SKM-1 (cell line): ENCODE measurements around the gene NLRC3.

Experiments
- DNase-seq: peaks from one replicate; lab custom pipeline; 2025; ENCODE audit not compliant: unreplicated experiment; lab: John Stamatoyannopoulos, UW

The NLRC3 gene

DNA sequence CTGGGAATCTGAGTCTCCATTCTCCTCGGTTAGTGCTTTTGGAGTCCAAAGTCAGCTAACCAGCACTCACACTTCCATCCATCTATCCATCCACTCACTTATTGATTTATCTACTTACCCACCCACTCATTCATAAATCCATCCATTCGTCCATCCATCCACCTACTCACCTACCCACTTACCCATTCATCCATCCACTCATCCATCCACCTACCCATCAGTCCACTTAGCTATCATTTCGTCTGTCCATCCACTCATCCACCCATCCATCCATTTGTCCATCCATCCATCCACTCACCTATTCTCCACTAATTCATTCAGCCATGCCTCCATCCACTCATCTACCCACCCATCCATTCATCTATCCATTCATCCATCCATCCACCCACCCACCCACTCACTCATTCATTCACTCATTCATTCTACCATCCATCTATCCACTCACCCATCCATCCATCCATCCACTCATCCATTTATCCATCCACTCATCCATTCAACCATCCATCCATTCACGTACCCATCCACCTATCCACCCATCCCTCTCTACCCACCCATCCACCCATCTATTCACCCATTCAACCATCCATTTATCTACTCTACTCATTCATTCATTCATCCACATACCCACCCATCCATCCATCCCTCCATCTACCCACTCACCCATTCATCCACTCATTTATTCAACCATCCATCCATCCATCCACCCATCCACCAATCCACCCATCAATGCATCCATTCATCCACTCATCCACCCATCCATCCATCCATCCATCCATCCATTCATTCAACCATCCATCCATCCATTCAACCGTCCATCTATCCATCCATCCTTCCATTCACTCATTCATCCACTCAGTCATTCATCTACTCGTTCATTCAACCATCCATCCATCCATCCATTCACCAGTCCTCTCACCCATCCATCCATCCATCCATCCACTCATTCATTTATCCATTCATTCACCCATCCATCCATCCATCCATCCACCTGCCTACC, 26.1 kb downstream of the NLRC3 start:
- no peak for DNase-seq

DNA sequence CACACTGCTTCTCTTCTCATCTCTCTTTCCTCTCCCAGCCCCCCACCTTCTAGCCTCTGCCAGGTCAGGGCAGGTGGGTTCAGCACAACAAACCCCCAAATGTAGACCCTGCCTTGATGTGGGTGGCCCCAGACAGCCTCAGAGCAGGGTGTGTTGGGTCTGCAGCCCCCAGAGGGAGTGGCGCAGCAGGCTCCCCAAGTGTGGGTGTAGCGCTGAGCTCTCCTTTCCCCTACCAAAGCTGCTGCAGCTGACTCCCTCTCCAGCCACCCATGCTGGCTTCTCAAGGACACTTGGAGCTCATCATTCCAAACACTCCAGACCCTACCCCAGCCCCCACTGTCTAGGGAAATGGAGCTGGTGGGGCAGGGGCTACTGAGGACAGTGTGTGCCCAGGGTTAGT, 27.3 kb downstream of the NLRC3 start:
- no peak for DNase-seq

DNA sequence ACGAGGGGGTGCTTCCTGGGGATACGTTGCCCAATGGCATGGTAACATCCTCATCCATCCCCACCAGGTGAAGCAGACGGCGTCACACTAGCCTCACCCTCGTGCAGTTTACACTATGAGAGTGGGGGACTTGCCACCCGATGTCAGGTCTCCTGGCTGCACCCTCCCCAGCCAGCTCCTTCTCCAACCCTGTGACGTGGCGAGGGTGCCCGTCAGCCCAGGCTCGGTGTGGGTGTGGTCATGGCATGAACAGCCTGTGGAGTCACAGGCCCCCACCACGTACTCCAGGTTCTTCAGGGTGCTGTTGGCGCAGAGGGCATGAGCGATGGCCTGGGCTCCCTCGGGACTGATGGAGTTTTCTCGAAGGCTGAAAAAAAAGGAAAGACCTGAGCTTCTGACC, 28.3 kb downstream of the NLRC3 start:
- DNase-seq, result no peak

DNA sequence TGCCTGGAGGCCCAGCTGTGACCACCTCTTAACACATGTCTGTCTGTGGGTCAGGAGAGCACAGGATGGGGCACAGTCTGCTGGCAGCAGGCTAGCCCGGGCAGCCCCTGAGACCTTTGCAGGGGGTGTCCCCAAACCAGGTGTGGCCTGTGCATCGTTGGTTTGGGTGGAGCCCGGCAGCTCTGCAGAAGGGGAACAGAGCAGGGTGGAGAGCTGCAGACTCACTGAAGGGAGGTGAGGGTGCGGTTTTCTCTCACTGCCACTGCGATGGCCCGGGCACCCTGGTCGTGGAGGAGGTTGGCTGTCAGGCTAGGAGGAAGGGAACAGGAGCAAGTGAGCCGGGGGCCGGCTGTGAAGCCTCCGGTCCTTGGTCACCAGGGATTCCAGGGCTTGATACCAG, 28.8 kb downstream of the NLRC3 start:
- DNase-seq, result no peak

DNA sequence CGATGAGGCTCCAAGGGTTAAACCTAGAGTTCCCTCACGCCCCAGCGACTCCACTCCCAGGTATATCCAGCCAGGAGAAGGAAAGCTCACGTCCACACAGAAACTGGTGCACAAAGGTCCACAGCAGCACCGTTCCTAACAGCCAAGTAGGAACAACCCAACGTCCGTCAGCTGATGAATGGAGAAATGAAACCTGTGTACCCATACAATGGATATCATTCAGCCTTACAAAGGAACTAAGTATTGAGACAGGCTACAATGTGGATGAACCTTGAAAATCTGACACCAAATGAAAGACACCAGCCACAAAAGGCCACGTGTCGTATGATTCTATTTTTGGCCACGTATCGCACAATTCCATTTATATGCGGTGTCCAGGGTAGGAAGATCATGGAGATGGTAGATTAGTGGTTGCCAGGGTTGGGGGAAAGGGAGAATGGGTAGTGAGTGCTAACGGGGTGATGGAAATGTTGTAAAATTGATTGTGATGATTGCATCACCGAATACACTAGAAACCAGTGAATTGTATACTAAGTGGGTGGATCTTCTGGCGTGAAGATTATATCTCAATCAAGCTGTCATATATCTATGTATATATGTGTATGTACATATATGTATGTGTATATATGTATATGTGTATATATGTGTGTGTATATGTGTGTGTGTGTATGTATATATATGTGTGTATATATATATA, 30.1 kb downstream of the NLRC3 start:
- DNase-seq, result no peak

DNA sequence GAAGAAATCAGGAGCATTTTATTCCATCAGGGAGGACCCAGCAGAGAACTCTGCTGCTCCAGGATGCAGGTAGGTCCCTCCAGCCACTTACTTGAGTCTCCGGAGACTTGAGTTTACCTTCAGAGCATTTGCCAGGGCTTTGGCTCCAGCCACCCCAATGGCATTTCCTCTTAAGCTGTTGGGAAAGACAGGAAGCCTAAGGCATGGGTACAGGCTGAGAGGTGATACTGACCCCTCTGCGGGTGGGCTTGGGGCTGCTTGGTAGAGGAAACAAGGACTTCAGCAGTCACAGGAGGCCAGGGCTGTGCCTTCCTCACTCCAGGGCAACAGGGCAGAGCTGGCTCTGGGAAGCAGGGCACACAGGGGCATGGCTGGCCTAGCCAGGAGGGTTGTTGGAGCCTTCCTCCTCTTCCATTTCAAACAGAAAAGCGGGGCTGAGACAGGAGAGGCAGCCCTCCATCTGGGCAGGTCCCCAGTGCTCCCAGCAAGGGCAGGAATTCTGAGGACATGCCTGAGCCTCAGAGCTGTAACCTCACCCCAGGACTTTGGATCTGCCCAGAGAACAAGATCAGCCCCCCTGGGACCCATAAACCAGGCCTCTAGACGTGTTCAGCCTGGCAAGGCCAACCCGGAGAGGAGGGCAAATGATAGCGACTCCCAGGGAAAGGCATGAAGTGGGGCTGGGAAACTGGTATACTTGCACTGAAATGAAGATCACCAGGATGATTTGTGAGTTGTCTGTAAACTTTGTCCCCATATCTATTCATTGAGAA, 34.4 kb downstream of the NLRC3 start:
- DNase-seq, result no peak

DNA sequence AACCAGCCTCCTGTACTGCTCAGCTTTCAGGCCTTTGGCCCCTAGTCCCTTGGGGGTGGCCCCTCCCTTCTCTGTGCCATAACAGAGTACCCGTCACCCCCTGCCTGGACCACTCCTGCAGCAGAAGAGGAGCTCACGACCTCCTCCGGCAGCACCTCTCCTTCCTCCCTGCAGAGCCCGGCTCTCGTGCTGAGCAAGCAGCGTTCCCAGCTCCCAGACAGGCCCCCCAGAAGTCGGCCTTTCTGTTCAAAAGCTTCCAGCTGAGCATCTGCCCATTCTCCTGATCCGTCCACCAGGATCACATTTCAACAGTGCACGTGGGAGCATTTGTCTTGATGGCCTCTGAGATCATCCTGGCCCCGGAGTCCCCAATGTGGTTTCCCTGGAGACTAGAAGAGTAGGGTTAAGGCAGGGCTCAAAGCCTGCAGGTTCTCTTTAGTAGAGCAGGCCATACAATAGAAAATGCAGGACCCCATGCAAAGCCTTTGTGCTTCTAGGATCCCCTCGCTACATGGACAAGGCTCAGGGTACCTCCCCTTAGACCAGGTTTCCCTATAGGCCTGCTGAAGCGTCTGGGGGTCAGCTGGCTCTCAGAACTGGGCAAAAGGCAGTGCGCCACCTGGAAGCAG, 35.6 kb downstream of the NLRC3 start:
- no peak for DNase-seq

DNA sequence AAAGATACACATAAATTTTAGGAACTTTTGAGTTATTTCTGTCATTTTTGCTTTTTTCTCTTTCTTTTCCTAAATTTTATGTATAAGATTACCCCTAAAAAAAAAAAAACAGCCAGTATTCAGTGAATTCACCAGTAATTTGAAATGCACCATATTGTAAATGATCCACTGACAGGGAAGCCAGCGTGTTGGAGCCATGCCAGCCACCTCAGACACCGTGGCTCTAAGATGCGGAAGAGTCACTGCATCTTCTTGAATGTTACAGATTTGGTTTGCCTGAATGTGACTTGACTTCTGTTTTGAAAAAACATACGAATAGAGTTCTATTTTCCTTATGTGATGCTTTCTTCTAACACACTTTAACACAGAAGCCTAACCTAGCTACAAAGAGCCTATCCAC, 39.0 kb downstream of the NLRC3 start:
- DNase-seq, result no peak

DNA sequence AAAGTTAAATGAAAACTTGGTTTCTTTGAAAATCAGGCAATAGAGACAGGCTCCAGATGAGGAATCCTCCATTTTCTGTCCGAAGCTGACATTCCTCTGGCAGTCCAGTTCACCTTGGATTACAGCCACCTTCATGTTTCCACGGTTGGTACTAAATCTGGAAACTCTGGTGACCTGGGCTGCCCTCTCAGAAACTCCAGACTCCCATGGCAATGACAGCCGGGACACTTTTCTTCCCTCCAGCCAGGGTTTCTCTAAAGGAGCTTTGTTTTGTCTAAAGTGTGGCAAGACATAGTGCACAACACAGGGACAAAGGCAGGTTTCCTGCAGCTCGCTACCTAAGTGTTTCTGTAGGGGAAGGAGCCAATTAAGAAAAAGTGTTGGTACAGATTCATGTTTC, 40.4 kb downstream of the NLRC3 start:
- no peak for DNase-seq

DNA sequence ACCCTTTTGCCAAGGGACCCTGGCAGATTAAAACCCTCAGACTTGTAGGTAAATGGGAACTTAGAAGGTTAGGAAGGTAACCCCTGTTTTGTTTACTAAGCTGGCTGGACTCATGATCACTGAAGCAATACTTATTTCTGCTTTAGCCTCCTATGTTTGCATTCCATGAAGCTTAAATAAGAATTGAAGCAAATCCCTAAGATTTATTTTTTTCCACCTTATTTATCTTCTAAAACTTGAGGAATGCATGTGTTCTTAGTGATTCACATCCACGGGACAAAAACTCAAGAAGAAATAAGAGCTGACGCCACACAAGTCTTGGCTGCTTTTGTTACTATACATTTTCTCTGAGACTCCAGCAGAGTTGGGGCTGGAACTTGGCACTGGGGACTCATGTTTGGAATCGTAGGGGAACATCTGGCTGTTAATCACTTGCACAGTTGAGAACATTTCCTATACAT, 40.9 kb downstream of the NLRC3 start:
- DNase-seq, result no peak

DNA sequence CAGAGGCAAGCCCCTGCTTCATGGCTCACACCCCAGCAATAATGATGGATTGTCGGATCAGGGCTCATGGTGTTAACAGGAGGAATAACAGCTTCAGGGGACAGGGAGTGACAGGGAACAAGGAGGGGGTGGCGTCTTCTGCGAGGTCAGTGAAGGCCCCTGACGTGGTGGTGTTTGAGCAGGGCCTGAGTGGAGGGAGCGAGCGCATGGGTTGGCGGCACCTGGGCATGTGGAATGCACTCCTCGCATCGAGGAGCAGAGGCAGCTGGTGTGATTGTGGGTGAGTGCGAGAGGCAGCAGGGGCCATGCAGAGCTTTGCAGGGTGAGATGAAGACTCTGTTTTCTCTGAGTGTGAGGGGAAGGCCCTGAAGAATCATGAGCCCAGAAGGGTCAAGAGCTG, 43.1 kb downstream of the NLRC3 start:
- no peak for DNase-seq

DNA sequence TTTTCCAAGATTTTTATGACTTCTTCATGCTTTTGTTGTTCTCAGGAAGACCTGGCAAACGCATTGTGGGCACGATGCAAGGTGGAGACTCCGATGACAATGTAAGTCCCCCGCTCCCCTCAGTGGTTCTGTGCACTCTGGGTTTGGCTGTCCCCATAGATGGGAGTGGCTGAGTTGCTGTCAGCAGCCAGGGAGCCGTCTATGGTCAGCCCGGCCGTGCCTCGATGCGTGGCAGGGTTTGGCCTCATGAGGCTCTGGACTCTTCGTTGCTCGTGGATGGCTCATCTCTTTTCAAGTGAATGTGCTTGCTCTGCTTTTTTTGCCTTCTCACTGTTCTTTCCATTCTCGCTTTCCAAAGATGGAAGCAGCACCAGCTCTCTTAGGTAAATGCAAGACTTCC, 44.5 kb downstream of the NLRC3 start:
- no peak for DNase-seq

DNA sequence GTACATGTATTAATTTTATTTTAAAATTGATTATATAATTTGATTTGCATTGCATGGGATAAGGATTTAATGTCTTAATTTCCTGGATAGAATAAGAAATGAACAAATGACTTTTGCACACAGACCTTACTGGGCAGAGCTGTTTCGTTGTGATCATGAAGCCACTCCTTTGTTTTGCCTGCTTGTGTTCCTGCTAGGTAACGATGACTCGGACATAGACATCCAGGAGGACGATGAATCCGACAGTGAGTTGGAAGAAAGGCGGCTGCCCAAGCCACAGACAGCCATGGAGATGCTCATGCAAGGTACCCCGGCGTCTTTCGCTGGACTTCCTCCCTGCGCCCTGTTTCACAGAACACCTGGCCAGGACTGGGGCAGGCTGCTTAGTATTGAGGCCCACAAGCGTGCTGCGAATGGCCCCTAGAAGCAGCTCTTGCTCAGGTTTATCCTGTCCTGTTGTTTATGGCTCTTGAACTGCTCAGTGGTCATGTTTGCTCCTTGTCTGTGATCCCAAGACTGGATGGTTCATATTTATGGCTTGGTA, 46.8 kb downstream of the NLRC3 start:
- no peak for DNase-seq

DNA sequence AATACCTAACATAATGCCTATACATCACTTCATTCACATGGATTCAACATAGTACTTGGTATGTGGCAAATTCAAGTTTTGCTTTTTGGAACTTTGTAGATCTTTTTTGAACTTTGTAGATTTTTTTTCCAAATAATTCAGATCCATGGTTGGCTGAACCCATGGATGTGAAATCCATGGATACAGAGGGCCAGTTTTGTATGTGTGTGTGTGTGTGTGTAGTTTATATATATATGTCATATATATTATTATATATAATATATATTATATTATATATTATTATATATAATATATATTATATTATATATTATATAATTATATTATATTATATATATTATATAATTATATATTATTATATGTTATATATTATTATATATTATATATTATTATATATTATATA, 48.0 kb downstream of the NLRC3 start:
- no peak for DNase-seq

DNA sequence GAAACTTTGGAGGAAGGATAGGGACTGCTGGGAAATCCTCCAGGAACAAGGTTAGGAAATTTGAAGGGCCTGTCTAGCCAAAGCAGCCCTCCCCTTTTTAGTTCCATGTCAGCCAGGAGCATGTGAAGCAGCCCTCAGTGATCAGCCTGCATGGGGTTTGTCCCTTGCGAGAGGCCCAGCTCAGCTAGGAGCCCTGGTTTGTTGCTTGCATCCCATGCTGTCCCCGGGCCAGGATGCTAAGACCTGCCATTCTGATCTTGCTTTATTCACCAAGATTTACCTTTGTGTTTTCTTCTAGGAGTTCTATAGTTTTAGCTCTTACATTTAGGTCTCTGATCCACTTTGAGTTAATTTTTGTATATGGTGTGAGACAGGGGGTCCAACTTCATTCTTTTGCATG, 48.8 kb downstream of the NLRC3 start:
- no peak for DNase-seq

DNA sequence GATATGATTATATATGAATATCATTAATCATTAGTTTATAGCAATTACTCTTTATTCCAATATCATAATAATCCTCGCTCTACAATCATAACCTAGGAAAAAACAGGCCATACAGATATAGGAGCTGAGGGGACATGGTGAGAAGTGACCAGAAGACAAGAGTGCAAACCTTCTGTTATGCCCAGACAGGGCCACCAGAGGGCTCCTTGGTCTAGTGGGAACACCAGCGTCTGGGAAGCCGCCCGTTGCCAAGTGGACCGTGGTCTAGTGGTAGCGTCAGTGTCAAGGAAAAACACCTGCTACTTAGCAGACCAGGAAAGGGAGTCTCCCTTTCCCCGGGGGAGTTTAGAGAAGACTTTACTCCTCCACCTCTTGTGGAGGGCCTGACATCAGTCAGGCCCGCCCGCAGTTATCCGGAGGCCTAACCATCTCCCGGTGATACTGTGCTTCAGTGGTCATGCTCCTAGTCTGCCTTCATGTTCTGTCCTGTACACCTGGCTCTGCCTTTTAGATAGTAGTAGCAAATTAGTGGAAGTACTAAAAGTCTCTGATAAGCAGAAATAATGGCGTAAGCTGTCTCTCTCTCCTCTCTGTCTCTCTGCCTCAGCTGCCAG, 49.9 kb downstream of the NLRC3 start:
- DNase-seq, result peak; percentile 41

DNA sequence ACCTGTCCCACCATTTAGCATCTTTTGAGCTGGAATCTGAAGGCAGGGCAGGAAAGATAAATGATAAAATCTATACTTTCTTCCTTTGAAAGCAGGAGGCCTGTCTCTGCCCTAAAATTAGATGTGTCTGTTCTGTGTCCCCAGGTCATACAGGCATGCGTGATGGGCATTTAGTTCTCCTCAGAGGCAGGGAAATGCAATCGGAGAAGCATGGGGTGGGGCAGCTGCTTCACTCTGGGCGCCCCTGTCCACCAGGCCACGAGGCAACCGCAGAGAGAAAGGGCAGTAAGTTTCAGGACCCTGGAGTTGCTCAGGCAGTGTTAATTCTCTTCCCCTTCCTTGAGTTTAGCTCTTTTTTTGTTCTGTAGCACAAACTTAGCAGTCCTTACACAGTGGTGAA, 51.3 kb downstream of the NLRC3 start:
- no peak for DNase-seq

DNA sequence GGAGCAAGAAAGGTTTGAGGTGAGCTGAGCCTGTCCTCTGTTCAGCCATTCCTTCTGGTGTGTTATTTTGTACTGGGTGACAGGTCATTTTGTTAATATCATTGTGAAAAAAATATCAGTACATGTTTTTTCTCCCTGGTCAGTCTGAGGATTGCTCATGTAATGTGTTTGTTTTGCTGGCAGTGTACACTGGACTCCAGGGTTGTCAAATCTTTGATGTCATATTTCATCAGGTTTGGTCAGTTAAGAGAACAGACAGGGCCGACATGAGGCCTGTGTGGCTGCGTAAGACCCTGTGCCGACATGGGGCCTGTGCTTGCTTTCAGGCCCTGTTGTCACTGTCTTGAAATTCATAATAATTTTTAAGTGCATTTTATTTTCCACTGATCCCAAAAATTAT, 53.9 kb downstream of the NLRC3 start:
- DNase-seq, result no peak

DNA sequence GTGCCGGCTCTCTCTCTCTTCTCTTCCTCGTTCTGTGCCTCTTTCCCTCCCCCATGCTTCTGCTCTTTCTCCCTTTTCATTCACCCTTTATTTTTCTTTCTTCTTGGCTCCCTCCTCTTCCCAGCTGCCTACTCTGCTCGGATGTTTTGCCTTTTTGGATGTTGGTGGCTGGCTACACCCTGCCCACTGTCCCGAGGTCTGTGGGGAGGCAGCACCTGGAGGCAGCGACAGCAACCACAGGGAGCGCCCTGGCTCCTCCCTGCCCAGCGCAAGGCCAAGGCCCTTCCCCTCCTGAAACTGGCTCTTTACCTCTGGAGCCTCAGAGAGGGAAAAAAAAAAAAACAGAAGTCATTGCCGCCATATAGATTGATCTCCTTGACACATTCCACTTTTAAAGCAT, 56.4 kb downstream of the NLRC3 start:
- DNase-seq, result no peak

DNA sequence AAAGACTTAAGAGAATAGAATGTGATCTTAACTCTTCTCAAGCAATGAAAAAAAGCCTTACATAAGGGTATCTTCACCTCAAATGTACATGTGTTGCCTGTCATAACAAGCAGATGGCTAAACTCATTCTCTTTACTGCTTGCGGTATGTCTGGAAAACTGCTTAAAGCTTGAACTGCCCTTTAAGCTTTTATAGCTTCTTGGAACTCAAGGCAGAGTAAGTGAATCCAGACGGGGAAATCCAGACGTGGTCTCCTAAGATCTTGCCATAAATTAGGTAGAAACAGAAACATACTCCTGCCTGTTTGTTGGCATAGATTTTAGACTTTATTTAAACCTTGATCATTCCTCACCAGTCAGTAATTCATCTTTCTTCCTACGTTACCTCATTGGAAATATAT, 56.8 kb downstream of the NLRC3 start:
- no peak for DNase-seq
